Cerebellar nuclear complex (tissue), 1 donor: ENCODE results near the gene RNF144A.

Experiments
- DNase-seq, 2 experiments: peaks; one replicate each; lab custom pipeline; 2025; lab: John Stamatoyannopoulos, UW

Gene RNF144A

DNA sequence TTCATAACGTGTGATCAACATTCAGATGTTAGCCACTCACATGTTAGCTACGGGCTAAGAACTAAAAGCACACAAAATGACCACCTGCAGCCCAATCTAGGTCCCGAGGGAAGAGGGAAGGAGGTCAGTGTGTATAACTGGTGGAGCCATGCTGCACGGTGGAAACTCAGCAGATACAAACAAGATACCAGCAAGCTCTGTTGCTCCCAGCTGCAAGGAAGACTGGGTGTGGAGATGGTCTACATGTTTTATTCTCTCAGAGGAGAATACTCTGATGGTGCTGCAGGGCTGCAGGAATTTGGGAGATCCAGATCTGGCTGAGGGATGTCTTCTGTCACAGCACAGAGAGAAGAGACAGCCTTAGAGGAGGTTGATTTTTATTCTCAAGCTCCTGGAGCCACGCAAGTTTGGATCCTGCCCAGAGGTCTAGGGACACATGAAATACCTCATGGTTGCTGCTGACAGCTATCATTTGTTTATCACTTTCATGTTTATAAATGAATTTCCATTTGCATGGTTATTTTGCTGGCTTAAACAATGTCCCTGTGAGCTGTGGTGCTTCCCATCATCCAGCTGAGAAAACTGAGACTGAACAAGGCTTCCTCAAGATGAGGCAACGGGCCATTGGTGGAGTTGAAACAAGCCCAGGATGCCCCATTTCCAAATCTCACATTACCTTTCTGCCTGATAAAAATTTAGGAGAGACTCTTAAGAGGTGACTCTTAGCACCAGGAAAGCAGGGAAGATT is 30.9 kb downstream of the RNF144A start:
- no peak for DNase-seq

DNA sequence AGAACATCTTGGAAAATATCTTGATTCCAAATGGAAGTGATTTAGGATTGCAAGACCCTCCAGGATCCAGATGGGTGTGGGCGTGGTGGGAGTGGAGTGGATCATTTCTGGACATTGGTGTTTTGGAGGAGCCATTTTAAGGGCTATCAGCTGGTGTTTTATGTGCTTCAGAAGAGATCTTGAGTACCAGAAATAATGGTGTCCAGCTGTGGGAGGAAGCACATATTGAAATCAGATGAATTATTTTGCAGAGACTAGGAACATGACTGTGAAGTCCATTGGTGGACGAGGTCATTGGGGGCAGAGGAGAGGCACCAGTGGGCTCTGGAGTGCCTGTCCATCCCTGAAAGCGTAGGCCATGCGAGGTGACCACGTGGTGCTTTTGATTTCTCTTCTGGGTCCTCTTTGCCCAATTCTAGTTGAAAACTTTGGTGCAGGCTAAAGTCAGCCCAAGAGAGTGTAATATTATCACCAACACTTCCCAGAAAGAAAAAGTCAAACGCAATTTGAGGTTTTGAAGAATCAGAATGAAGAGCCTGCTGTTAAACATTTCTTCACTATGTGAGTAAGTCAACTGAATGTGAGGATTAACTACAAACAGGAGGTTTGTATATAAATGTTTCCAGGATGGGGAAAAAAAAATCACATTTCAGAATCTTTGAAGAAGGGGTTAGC is 31.6 kb downstream of the RNF144A start:
- DNase-seq, result no peak

DNA sequence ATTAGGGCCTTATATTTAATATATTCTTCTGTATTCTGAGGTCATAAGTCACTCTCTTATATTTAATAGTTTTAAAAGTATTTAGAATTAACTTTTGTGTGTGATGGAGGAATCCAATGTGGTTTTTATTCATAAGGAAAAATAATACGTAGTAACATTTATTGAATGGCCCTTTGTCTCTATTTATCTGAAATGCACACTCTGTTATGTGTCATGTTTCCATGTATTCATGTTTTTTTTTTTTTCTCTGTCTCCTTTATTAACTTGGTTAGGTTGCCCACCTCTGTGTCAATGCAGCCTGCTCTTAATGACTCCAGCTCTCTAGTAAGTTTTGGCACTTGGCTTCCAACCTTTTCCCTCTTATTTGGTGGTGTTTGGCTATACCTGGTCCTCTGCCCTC is 33.8 kb downstream of the RNF144A start:
- DNase-seq, result no peak

DNA sequence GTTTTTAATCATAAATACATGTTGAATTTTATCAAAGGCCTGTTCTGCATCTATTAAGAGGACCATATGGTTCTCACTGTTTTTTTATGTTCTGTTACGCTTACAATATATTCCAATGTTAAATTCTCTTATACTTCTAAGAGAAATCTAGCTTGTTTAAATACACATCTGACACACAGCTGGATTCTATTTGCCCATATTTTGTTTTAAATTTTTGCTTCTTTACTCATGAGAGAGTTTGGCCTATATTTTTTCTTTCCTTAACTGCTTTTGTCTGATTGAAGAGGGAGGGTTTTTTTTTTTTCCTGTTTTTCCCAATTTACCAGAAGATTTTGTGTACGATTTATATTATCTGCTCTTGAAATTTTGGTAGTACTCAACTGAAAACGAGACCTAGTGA is 34.9 kb downstream of the RNF144A start:
- DNase-seq, result no peak

DNA sequence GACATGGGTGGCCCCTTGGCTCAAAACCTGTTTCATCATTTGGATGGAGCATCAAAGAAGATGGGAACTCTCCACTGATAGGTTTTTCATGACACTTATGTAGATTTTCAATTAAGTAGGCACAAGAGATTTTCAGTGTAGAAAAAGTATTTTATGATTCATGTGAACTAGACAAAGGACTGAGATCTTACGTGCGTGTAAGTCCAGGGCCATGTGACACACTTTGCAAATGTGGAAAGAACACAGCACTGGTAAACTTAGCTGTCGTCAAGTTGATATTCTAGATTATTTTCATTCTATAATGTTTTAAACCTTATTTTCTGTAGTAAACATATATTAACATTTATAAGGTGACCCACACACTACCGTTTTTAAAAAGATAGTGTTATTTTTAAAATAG is 37.4 kb downstream of the RNF144A start:
- DNase-seq, result no peak

DNA sequence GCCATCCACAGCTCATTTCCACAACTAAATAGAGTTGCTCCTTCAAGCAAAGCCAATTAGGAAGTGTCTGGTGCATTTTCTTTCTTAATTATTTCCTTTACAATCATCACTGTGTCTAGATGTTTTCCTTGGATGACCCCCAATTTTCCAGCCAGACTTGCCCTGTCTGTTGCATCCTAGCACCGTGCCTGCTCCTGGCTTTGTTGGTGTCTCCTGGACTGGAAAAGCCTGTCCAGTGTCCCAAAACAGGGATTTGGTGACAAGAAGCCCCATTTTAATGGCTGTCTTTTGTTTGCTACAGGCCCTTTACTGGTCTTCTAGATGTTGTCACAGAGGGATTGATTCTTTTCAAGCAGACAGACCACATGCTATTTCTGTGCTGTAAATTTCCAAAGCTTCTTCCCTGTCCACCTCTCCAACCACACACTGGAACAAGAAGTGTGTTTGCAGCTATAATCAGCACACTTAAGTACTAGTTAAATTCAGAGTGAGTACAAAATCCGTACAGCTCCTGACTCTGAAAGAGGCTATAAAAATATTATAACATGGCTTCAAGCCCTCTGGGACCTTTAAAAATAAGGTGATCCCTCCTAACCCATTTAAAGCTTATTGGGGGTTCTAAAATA is 38.4 kb downstream of the RNF144A start:
- no peak for DNase-seq

DNA sequence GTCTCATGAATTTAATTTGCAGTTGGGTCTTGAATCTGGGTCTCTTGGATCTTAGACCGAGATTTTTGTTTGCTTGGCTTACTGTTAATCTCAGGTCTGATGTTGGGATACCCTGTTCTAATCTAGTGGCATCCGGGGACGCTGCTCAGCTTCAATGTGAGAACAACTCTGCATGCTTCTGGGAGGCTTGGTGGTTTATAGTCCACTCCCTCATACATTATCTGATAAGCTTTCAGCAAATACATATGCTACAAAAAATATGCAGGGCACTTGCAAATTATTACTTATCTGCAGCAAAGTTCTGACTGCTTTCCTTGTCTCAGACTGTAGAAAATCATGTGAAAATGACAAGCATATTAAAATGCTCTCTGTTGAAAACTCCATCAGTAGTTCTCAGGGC is 39.4 kb downstream of the RNF144A start:
- no peak for DNase-seq

DNA sequence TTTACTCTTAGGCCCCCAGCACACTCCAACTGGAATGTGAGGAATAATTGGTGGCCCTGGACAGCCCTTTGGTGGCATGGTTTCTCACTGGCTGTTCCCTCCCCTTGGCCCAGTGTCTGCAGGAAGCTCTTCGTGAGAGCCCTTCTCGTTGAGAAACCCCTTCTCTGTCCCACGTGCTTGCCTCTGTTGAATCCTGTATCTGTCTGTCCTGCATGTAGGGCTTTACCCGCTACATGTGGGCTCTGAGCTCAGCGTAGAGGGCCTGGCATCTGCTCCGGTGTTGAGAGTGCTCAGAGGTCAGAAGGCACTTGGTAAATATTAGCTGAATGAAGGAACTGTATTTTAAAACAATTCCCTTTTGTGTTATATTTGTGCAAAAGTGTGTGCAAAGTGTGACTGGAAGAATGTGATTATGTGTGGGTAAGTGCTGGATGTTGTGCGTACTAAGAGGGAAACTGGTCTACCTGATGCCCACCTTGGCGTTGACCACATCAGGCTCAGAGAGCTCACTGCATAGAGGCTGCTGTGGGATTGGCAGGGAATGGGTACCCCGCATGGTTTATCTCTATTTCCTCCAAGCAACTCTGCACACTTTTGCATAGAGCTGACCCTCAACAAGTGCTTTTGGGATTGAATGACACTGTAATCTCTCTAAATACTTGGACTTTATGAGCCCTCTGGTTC is 40.0 kb downstream of the RNF144A start:
- DNase-seq, result no peak

DNA sequence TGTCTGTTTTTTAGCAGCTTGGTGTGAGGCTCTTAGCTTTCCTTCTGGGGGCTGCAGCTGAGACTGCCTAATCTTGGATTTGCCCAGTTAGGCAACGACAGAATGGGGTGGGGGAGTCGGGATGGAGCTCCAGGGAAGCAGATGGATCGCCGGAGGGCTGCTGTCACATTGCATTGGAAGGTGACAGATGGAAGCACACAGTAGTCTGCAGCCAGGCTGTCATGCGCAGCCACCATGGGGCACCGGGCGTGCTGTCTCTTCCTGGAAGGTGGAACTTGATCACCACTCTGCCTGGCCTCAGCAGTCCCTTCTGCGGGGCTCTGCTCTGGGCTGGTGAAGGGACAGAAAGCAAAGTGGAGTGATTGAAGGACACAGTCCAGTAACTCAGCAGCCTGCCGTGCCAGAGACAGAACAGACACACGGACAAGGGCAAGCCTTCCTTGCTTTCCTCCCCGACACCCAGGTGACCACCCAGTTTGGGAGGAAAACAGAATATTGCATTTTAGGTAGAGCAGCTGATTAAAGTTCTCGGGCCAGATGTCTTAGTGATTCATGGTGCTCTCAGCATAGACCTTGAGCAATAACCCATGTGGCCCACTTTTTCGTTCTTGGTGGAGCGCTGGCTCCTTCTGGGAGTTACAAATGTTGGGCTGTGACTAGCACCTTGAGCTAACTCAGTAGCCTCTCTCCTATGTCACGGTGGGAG is 40.9 kb downstream of the RNF144A start:
- DNase-seq, result peak; percentile 73 to 94

DNA sequence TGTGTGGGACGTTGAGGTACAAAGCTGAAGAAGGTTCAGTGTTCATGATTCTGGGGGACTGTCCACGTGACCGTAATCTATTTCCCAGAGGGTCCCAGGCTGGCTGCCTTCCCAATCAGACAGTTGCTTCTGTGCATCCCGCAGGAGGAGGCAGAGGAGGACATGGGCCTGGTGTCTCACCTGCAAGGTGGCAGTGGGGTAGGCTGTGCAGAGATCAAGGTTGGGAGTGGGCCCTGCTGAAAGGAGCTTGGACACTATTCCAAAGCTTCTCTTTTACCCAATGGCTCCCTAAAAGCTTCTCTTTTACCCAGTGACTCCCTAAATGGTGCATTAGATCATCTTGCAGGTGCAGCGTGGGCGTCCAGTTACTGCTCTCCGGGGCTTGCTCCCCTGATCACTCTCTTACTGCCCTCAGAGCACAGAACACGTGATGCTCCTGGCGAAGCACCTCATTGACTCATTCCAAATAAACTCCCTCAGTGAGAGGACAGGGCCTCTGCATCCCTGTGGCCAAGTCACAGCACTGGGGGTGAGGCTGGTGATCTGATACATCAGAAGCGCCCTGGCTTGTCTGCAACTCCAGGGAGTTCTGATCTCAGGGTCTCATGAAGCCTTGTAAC is 41.5 kb downstream of the RNF144A start:
- DNase-seq, result no peak

DNA sequence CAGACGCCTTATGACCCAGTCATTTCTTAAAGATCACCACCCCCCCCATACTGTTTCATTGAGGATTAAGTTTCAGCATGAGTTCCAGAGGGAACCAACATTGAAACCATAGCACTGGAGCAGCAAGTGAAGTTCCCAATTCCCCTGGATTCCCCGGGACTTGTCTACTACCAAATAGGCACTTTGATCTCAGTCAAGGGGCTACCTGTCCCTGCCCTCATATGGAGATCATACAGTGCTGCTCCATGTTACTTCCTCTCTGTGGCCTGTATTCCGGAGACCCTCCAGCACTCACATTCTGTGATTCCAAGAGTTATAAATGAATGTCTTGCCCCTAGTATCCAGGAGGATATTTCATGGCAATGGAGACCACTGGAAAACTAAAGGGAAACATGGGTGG is 42.5 kb downstream of the RNF144A start:
- DNase-seq, result no peak

DNA sequence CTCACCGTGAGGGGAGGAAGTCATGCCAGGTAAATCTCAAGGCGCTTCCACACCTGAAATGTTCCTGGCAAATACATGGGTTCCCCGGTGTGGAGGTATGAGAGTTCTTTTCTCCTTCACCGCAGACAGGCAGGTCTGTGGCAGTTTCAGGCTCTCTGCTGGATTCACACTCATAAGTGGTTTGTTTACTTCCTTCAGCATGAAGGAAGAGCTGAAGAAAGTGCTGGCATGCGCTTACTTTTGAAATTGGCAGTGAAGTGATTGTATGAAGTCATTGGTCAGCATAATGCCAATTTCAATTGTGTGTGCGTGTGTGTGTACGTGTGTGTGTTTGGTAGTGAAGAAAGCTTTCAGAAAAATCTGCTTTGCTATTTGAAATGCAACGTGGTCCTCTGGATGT is 43.4 kb downstream of the RNF144A start:
- no peak for DNase-seq

DNA sequence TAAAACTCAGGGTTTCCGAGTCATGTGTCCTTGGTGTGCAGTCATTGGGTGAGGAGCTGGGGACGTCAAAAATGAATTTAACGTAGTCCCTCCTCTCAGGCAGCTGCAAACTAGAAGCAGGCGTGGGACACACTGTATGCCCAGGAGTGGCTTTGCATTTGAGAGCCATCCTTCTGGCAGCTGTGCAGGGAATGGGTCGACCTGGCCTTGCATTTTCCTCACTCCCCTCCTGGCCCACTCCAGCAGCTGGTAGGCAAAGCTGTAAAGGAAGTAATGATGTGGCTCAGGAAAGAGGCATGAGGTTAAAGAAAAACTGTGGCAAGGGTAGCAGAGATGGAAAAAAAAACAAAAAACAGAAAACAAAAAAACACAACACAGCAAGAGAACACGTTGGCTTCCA is 46.5 kb downstream of the RNF144A start:
- no peak for DNase-seq

DNA sequence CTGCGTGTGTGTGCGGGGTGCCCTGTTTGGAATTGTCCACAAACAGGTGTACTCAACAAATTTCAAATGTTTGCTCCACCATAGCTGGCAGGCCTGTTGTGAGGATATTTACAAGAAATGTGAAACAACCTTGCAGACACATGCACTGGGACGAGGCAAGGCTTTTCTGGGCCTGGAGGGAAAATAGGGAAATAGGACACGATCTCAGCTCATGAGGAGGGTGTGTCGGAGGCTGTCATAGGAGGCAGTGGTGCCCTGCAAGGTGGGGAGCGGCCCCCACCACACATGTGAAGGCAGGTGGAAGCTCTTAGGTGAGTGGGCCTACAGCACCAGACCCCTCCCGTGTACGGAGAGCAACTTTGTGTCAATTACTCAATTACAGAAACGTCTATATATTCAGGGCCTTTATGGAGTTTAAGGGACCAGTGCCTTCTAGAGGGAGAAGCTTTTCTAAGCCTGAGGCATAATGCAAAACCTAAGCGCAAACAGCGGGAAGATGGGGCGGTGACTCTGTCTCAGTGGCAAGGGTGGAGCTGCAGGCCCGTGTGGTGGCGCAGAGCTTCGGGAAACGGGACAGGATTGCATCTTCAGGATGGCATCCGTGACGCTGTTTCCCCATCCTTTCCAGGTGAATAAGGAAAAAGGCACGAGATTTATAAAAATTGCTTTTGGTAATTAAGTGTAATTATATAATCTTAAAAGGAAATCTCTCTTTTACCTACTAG is 48.0 kb downstream of the RNF144A start:
- DNase-seq, result no peak

DNA sequence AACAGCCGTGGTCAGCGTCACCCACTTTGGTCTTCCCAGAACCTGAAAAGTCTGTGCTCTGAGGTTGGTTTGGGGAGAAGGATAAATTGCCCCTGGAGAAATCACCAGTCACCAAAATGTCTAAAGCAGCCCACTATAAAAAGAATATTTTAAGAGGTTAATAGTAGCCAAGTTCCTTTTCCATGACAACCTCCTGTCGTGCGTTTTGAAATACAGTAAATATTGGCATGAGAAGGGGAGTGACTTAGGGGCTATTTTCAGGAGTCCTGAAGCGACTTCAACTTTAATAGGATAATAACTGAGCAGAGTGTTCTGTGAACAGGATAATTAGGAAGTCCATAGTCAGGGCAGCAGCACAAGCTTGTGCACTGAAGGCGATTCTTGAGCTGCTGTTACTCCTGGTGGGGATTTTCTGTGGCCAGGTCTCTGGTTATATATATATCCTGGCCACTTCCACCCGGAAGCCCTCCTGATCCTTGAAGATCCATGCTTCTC is 49.3 kb downstream of the RNF144A start:
- DNase-seq, result no peak

DNA sequence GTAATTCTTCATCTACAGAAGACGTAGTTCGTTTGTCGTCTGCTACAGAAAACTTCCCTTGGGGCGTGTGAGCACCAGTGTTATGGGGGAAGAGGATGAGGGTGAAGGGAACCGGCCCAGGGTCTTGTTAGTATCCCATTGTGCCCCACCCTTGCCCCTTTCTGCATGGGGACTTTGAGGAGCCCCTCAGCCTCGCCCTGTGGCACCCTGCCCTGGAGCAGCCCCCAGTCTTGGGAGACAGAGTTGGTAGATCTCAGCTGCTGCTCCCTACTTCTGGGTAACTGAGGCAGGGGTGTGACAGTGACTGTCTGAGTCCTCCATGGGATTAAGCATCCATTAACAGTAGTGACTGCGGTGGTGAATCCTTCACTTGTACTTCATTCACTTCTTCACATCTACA is 50.1 kb downstream of the RNF144A start:
- DNase-seq, result no peak

DNA sequence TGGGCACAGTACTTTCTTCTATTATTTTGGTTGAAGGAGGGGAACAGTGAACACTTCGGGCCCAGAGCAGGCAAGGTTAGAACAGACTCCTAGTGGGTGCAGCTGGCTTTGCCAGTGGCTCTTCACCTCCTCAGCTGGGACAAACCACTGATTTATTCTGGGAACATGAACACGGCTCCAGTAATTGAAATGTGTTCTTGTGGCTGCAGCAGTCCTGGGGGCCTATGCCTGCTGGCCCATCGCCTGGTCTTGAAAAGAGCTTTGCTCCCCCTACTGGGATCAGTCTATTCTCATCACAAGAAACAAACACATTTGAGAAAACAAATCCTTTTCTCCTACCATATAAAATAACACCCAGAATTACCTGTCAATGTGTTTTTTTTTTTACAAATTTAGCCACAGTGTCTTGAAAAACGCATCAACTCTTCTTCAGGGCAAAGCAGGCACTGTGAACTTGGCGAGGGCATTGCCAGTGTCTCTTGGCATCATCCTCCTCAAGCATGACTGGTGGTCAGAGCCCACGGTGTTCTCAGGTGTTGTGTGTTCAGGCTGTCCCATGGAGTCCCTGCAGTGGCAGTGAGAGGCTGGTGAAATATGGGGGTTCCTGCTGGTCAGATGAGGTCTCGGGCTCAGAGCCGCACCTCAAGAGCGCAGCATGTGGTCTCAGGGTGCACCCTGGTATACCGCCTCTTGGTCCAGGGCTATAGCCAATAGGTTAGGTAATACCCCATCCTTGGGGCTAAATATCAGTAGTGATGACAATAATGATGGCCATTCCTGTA is 51.3 kb downstream of the RNF144A start:
- no peak for DNase-seq

DNA sequence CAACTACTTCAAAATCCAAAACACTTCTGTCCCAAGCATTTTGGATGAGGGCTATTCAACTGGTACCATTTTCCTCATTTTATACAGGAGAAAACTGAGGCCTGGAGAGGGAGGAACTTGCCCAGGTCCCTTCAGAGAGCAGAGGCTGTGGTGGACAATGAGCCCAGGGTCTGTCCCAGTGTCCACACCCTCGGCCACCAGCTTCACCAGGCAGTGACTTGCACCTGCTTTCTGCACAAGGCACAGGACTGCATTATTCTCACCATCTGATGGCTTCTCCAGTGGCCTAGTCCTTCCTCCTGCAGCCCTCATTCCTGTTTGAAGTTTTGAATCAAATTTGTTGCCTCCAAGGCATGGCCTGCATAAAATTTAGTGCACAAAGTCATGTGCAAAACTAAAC is 53.3 kb downstream of the RNF144A start:
- DNase-seq, result no peak

DNA sequence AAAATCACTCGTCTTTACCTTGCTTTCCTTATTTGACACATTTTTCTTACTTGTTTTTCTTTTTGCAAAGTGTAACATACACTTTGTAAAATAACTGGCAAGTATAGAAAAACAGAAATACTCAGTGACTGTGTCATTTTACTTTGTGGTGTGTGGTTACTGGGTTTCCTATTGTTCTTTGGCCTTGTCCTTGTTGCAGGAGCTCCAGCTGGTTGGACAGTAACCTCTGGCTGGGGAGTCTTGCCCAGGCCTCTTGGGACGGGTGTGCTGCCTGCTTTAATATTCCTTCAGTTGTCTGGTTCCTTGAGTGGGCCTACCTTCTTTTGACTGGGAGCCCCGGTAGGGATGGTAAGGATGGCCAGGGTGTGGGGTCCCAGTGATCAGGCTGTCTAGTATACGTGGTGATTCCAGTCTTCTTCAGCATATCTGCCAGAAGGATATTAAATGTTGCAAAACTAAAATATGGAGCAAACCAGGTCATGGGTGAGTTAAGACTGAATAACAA is 53.8 kb downstream of the RNF144A start:
- no peak for DNase-seq

DNA sequence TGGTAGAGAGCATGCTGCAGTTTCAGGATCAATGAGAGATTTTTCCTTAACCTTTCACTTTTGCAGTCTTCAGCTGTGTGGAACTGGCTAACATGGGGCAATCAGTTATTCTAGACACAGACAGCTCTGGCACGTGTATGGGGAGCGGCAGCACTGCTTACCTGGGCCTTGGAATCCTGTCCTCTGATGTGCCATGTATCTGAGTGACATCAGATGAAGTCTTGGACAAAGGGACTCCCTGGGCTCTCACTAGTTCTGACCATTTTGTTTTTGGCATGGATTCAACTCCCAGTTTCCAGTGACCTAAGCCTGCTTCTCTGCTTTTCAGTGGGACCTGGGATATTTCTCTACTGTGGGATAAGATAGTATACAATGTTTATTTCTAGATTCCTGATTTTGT is 54.3 kb downstream of the RNF144A start:
- DNase-seq, result no peak
